HFFc6 (cell line): ENCODE measurements around the gene WDR33. TPM values are rescaled to one million over a fixed set of nuclear protein-coding genes. Genes with fewer than 3 reads are reported as not detected.
A peak's percentile ranks its signal among the peaks of the same experiment; 100 is the strongest.

Source experiments
- DNase-seq: peaks from one replicate; pipeline ENCODE4 v3.0.0-alpha.2; 2018
- H3K27ac Mint-ChIP-seq: 2 replicates; pipeline ENCODE4 v1.8.0; 2020; ENCODE audit warnings: mild to moderate bottlenecking, mixed read lengths
- H3K27me3 Mint-ChIP-seq: 2 replicates; pipeline ENCODE4 v1.8.0; 2021; ENCODE audit warnings: mild to moderate bottlenecking, moderate library complexity, mixed read lengths; ENCODE audit not compliant: insufficient read depth
- H3K36me3 Mint-ChIP-seq: 2 replicates; pipeline ENCODE4 v1.8.0; 2021; ENCODE audit warnings: low read depth, mixed read lengths
- H3K4me1 Mint-ChIP-seq: 2 replicates; pipeline ENCODE4 v1.8.0; 2020; ENCODE audit warnings: low read depth, mixed read lengths
- H3K4me3 Mint-ChIP-seq: 2 replicates; pipeline ENCODE4 v1.8.0; 2020; ENCODE audit warnings: mild to moderate bottlenecking, moderate library complexity, mixed read lengths
- H3K9me3 Mint-ChIP-seq: 2 replicates; pipeline ENCODE4 v1.8.0; 2020; ENCODE audit warnings: mild to moderate bottlenecking, mixed read lengths
- CTCF ChIP-seq: fragments of 200-600 bp; sonication (generic); IDR thresholded peaks from 2 replicates; pipeline ENCODE4 v1.5.0; 2021; ENCODE audit warnings: antibody characterized with exemption, mild to moderate bottlenecking
- total RNA-seq, 6 experiments: library from RNA; stranded (reverse); fragmentation: NEBNext Ultra II Directional; extraction: Animal tissue kit (Norgen Biotek cat#: 25700); gene quantifications; 2 replicates in 1 of 6; 3 replicates in 5 of 6; pipeline ENCODE4 v1.2.3, GENCODE V29; 2021

The WDR33 gene
- total RNA-seq, 6 experiments from 2014 or later = 36.3 to 40.1 (median 39.4) TPM

- TF ChIP-seq CTCF = no peak
- peak overlapping the region; percentile 86 for H3K27ac Mint-ChIP-seq
- H3K4me1 Mint-ChIP-seq = peaks cover 42% of the 10 kb centered on the region
- H3K9me3 Mint-ChIP-seq = no peaks in the 10 kb centered on the region
- H3K4me3 Mint-ChIP-seq = peak overlapping the region; percentile 90
- no peak for DNase-seq
- peaks cover 15% of the 10 kb centered on the region; the same call in 1 of the 2 replicates for H3K36me3 Mint-ChIP-seq
- no peaks in the 10 kb centered on the region; the same call in 1 of the 2 replicates for H3K27me3 Mint-ChIP-seq
Observed at GRCh38 chr2:127700527-127701192, 110.3 kb downstream of the WDR33 start.

- no peaks in the 10 kb centered on the region; the same call in 1 of the 2 replicates for H3K27me3 Mint-ChIP-seq
- no peak for DNase-seq
- no peak overlapping the region for H3K4me3 Mint-ChIP-seq
- no peak overlapping the region for H3K27ac Mint-ChIP-seq
- no peak for TF ChIP-seq CTCF
- H3K9me3 Mint-ChIP-seq = no peaks in the 10 kb centered on the region
- peaks cover 15% of the 10 kb centered on the region; the same call in 1 of the 2 replicates for H3K36me3 Mint-ChIP-seq
- peaks cover 27% of the 10 kb centered on the region for H3K4me1 Mint-ChIP-seq
Observed at GRCh38 chr2:127698553-127699355, 112.2 kb downstream of the WDR33 start.

- TF ChIP-seq CTCF = no peak
- no peaks in the 10 kb centered on the region for H3K9me3 Mint-ChIP-seq
- H3K4me3 Mint-ChIP-seq = no peak overlapping the region
- H3K4me1 Mint-ChIP-seq = peaks cover 23% of the 10 kb centered on the region
- peaks cover 13% of the 10 kb centered on the region; the same call in 1 of the 2 replicates for H3K36me3 Mint-ChIP-seq
- H3K27ac Mint-ChIP-seq = no peak overlapping the region
- no peaks in the 10 kb centered on the region; the same call in 1 of the 2 replicates for H3K27me3 Mint-ChIP-seq
- no peak for DNase-seq
Observed at GRCh38 chr2:127697482-127698180, 113.3 kb downstream of the WDR33 start.

GRCh38 chr2:127695491-127696472 is 115.2 kb downstream of the WDR33 start:
- H3K27ac Mint-ChIP-seq = no peak overlapping the region
- peak; percentile 50 for DNase-seq
- TF ChIP-seq CTCF = peak; percentile 58; the same call in 1 of the 2 replicates
- H3K27me3 Mint-ChIP-seq = peaks cover 3% of the 10 kb centered on the region
- H3K4me1 Mint-ChIP-seq = peaks cover 12% of the 10 kb centered on the region
- peaks cover 9% of the 10 kb centered on the region for H3K9me3 Mint-ChIP-seq
- no peak overlapping the region for H3K4me3 Mint-ChIP-seq
- peaks cover 21% of the 10 kb centered on the region for H3K36me3 Mint-ChIP-seq
